Activated B cell treated with CpG ODN at 0.5 μM for 24 hours (primary cell): ENCODE results near the gene HSPA5. TPM values are rescaled to one million over a fixed set of nuclear protein-coding genes. Genes with fewer than 3 reads are reported as not detected.
"Not testable (repeated sequence)": the region's sequence is repeated elsewhere in the genome, so short reads cannot be mapped to it uniquely, and the experiment has no call there.

Source experiments
- ATAC-seq: fragments of 200-7000 bp; cut with Tn5 transposase; one replicate; pipeline ENCODE4 v1.10.0; 2021; ENCODE audit warnings: low read depth, mild to moderate bottlenecking, moderate library complexity
- CTCF ChIA-PET: fragments of 350-600 bp; sonication (Branson Sonifier 250); formaldehyde crosslinking; loops from one replicate; lab custom pipeline; 2021; ENCODE audit warnings: antibody characterized with exemption; lab: Charles Lee
- POLR2A ChIA-PET: fragments of 350-600 bp; sonication (Branson Sonifier 250); formaldehyde crosslinking; loops from one replicate; lab custom pipeline; 2021; ENCODE audit warnings: antibody characterized with exemption; lab: Charles Lee
- DNase-seq: peaks from one replicate; pipeline ENCODE4 v3.0.0; 2022
- H3K27ac Mint-ChIP-seq: one replicate; pipeline ENCODE4 v1.8.0; 2020; ENCODE audit warnings: mixed read lengths
- H3K27me3 Mint-ChIP-seq: one replicate; pipeline ENCODE4 v1.8.0; 2021; ENCODE audit warnings: mixed read lengths
- H3K36me3 Mint-ChIP-seq: one replicate; pipeline ENCODE4 v1.8.0; 2021; ENCODE audit warnings: low read depth, mixed read lengths
- H3K4me1 Mint-ChIP-seq: one replicate; pipeline ENCODE4 v1.8.0; 2021; ENCODE audit warnings: mixed read lengths
- H3K4me3 Mint-ChIP-seq: one replicate; pipeline ENCODE4 v1.8.0; 2020; ENCODE audit warnings: mild to moderate bottlenecking, mixed read lengths
- H3K9me3 Mint-ChIP-seq: one replicate; pipeline ENCODE4 v1.8.0; 2020; ENCODE audit warnings: mixed read lengths
- CTCF ChIP-seq: fragments of 200-600 bp; IDR thresholded peaks from one replicate; pipeline ENCODE4 v1.8.0; 2022; ENCODE audit warnings: antibody characterized with exemption, mild to moderate bottlenecking
- intact Hi-C: fragments of 100-400 bp; cut with micrococcal nuclease; formaldehyde crosslinking; loops from one replicate; pipeline ENCODE4 v1.15.1; 2024
- total RNA-seq: library from RNA; stranded (reverse); gene quantifications from 2 replicates; pipeline ENCODE4 v1.2.3, GENCODE V29; 2022

Gene HSPA5
- total RNA-seq, 1 donor from 2014 or later = 118 TPM

- intact Hi-C loops = no loop called here
- Mint-ChIP-seq H3K27ac (no peak overlapping the region), H3K4me3 (no peak overlapping the region), H3K36me3 (peaks cover 36% of the 10 kb centered on the region), H3K9me3 (no peaks in the 10 kb centered on the region), H3K27me3 (no peaks in the 10 kb centered on the region), H3K4me1 (no peaks in the 10 kb centered on the region)
- no peak for DNase-seq
- CTCF ChIA-PET = no interaction called here
- no peak for ATAC-seq
- no peak for TF ChIP-seq CTCF
- POLR2A ChIA-PET = interaction anchor here (0.7 to 0.8 kb wide), 2 partner anchors 14 to 34 kb away, joined by 3 read pairs; partner anchors contain the start of genes GAPVD1 and HSPA5
These were observed 13.4 kb downstream of the HSPA5 start for GRCh38 chr9:125227761-125228160.

DNA sequence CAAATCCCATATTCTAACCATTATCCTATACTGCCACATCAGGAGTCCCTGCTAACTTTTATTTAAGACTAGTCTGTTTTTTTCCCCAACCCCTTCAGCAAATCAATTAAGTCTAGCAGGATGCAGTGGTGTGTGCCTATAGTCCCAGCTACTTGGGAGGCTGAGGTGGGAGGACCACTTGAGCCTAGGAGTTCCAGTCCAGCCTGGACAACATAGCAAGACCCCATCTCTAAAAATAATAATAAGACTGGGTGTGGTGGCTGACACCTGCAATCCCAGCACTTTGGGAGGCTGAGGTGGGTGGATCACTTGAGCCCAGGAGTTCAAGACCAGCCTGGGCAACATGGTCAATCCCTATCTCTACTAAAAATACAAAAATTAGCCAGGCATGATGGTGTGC is 16.3 kb downstream of the HSPA5 start:
- DNase-seq, H3K9me3 Mint-ChIP-seq, intact Hi-C loops, H3K27ac Mint-ChIP-seq, ATAC-seq, H3K4me3 Mint-ChIP-seq, H3K4me1 Mint-ChIP-seq, CTCF ChIA-PET, H3K27me3 Mint-ChIP-seq: not testable (repeated sequence)
- POLR2A ChIA-PET = interaction anchor here (1.2 kb wide), 1 partner anchor 17 kb away, joined by 3 read pairs; the partner anchor contains the start of gene HSPA5
- H3K36me3 Mint-ChIP-seq = peaks cover 31% of the 10 kb centered on the region

DNA sequence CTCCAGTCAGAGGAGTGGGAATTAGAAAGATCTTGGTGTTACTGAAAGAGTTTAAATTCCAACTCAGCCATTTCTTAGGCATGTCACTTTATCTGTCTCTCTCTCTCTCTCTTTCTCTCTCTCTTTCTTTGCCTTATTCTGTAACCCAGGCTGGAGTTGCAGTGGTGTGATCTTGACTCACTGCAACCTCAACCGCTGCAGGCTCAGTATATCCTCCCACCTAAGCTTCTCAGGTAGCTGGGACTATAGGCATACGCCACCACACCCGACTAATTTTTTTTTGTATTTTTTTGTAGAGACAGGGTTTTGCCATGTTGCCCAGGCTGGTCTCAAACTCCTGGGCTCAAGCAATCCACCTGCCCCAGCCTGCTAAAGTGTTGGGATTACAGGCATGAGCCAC is 22.5 kb downstream of the HSPA5 start:
- no peak overlapping the region for H3K4me3 Mint-ChIP-seq
- H3K9me3 Mint-ChIP-seq = no peaks in the 10 kb centered on the region
- intact Hi-C loops = no loop called here
- H3K27ac Mint-ChIP-seq = no peak overlapping the region
- ATAC-seq (no peak), DNase-seq (no peak)
- no peaks in the 10 kb centered on the region for H3K4me1 Mint-ChIP-seq
- POLR2A ChIA-PET = no interaction called here
- no peaks in the 10 kb centered on the region for H3K27me3 Mint-ChIP-seq
- H3K36me3 Mint-ChIP-seq = peaks cover 43% of the 10 kb centered on the region
- no peak for TF ChIP-seq CTCF
- CTCF ChIA-PET = no interaction called here

DNA sequence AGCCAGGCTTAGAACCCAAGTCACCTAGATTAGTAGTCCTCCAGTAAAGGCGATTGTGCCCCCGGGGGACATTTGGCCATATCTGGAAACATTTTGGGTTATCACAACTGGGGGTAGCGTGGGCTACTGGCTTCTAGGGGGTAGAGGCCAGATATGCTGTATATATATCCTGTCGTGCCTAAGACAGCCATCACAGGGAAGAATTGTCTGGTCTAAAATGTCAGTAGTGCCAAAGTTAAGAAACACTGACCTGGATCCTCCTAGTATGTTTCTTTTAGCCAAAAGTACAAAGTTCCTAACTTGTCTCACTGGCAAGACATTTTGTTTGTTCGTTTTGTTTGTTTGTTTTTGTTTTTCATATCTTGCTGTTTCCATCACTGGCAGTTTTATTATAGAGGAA is 27.0 kb downstream of the HSPA5 start:
- DNase-seq (no peak), ATAC-seq (no peak)
- H3K9me3 Mint-ChIP-seq = no peaks in the 10 kb centered on the region
- intact Hi-C loops = no loop called here
- ChIA-PET POLR2A (no interaction called here), CTCF (no interaction called here)
- no peaks in the 10 kb centered on the region for H3K4me1 Mint-ChIP-seq
- TF ChIP-seq CTCF = no peak
- peaks cover 52% of the 10 kb centered on the region for H3K36me3 Mint-ChIP-seq
- H3K27ac Mint-ChIP-seq = no peak overlapping the region
- no peak overlapping the region for H3K4me3 Mint-ChIP-seq
- no peaks in the 10 kb centered on the region for H3K27me3 Mint-ChIP-seq

GRCh38 chr9:125204477-125204876 is 36.7 kb downstream of the HSPA5 start:
- no peaks in the 10 kb centered on the region for H3K9me3 Mint-ChIP-seq
- ATAC-seq (no peak), DNase-seq (no peak)
- POLR2A ChIA-PET = interaction anchor here (1.3 kb wide), 1 partner anchor 37 kb away, joined by 4 read pairs; the partner anchor contains the start of gene HSPA5
- no peak overlapping the region for H3K4me3 Mint-ChIP-seq
- no peaks in the 10 kb centered on the region for H3K27me3 Mint-ChIP-seq
- TF ChIP-seq CTCF = no peak
- CTCF ChIA-PET = no interaction called here
- H3K36me3 Mint-ChIP-seq = peaks cover 54% of the 10 kb centered on the region
- H3K27ac Mint-ChIP-seq = no peak overlapping the region
- intact Hi-C loops = no loop called here
- peaks cover 10% of the 10 kb centered on the region for H3K4me1 Mint-ChIP-seq
